Stimulated activated naive B cell treated with anti-CD40 and anti-IgM and Interleukin-4, amounts not matched to agents 10 μg/mL and 1 μg/mL and 100 μg/mL, for 72 hours (primary cell): ENCODE results near the gene IGDCC3.

ENCODE experiments used
- ATAC-seq, 2 donors: fragments of 150-1000 bp; cut with Tn5 transposase; replicated peaks; 2 replicates each; pipeline ENCODE4 v1.10.0; 2021; ENCODE audit warnings: moderate library complexity in 1 of 2
- DNase-seq: peaks from one replicate; pipeline ENCODE4 v3.0.0; 2021
- H3K27ac Mint-ChIP-seq: one replicate; pipeline ENCODE4 v1.8.0; 2022; ENCODE audit warnings: mild to moderate bottlenecking, mixed read lengths
- H3K27me3 Mint-ChIP-seq, 2 donors: one replicate each; pipeline ENCODE4 v1.8.0; 2022; ENCODE audit warnings: mixed read lengths in 2 of 2
- H3K36me3 Mint-ChIP-seq, 2 donors: one replicate each; pipeline ENCODE4 v1.8.0; 2022; ENCODE audit warnings: mixed read lengths in 2 of 2, mild to moderate bottlenecking in 1 of 2
- H3K4me1 Mint-ChIP-seq, 2 donors: one replicate each; pipeline ENCODE4 v1.8.0; 2022; ENCODE audit warnings: mixed read lengths in 2 of 2, mild to moderate bottlenecking in 1 of 2
- H3K4me3 Mint-ChIP-seq, 2 donors: one replicate each; pipeline ENCODE4 v1.8.0; 2022; ENCODE audit warnings: mild to moderate bottlenecking in 2 of 2, mixed read lengths in 2 of 2, moderate library complexity in 1 of 2
- H3K9me3 Mint-ChIP-seq, 2 donors: one replicate each; pipeline ENCODE4 v1.8.0; 2022; ENCODE audit warnings: mixed read lengths in 2 of 2, mild to moderate bottlenecking in 1 of 2

IGDCC3 gene

DNA sequence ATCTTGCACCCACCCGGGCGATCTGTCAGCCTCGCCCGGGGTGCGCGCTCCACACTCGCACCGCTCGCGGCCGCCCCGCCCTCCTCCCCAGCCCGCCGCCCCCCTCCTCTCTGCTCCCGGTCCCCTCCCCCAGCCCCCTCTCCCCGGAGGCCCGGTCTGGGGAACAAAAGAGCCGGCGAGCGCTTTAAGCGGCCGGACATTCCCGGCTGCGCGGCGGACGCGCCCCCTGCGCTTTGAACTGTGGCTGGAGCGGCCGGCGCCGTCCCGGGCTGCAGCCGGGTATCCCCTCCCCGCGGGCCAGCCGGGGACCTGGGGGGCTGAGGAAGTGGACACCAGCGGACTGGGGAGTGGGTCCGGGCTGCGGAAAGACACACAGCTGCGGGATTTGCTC is at the start of gene IGDCC3:
IGDCC3 (minus strand) TSS at position 27 of the 391 bp plus-strand sequence. CDS start 214 bp downstream, outside the sequence.
- Mint-ChIP-seq H3K4me3 (peak within 1 kb of the TSS; percentile 83 to 85), H3K27ac (no peak within 1 kb of the TSS), H3K27me3 (peaks cover 63 to 64% of the 10 kb centered on the region in 2 donors), H3K4me1 (peaks cover 11 to 15% of the 10 kb centered on the region in 2 donors), H3K36me3 (no peaks in the 10 kb centered on the region), H3K9me3 (no peaks in the 10 kb centered on the region)
- DNase-seq (no peak), ATAC-seq (peak in 1 of 2 donors; percentile 24)

GRCh38 chr15:65426216-65426853 is 48.5 kb upstream of the IGDCC3 start:
- no peak for ATAC-seq
- H3K4me1 Mint-ChIP-seq: peaks cover 13 to 17% of the 10 kb centered on the region in 2 donors
- no peaks in the 10 kb centered on the region for H3K9me3 Mint-ChIP-seq
- H3K27me3 Mint-ChIP-seq: peaks cover 41 to 56% of the 10 kb centered on the region in 2 donors
- no peak overlapping the region for H3K4me3 Mint-ChIP-seq
- peaks cover 3 to 4% of the 10 kb centered on the region in 2 donors for H3K36me3 Mint-ChIP-seq
- no peak for DNase-seq
- no peak overlapping the region for H3K27ac Mint-ChIP-seq

GRCh38 chr15:65424683-65425082 is 46.9 kb upstream of the IGDCC3 start:
- H3K4me1 Mint-ChIP-seq: peaks cover 13 to 17% of the 10 kb centered on the region in 2 donors
- no peaks in the 10 kb centered on the region for H3K9me3 Mint-ChIP-seq
- H3K27me3 Mint-ChIP-seq: peaks cover 53 to 70% of the 10 kb centered on the region in 2 donors
- ATAC-seq: no peak
- no peak for DNase-seq
- no peak overlapping the region for H3K27ac Mint-ChIP-seq
- peaks cover 3 to 4% of the 10 kb centered on the region in 2 donors for H3K36me3 Mint-ChIP-seq
- no peak overlapping the region for H3K4me3 Mint-ChIP-seq

- H3K27me3 Mint-ChIP-seq: peaks cover 53 to 70% of the 10 kb centered on the region in 2 donors
- H3K4me1 Mint-ChIP-seq: peaks cover 13 to 17% of the 10 kb centered on the region in 2 donors
- peaks cover 3% of the 10 kb centered on the region in 2 donors for H3K36me3 Mint-ChIP-seq
- DNase-seq (no peak), ATAC-seq (no peak)
- H3K27ac Mint-ChIP-seq: no peak overlapping the region
- peak overlapping the region in 1 of 2 donors; percentile 88 for H3K4me3 Mint-ChIP-seq
- no peaks in the 10 kb centered on the region for H3K9me3 Mint-ChIP-seq
Measured at GRCh38 chr15:65423976-65424679, 46.3 kb upstream of the IGDCC3 start.

- no peak for ATAC-seq
- Mint-ChIP-seq H3K9me3 (no peaks in the 10 kb centered on the region), H3K27me3 (peaks cover 57 to 72% of the 10 kb centered on the region in 2 donors), H3K4me3 (peak overlapping the region; percentile 85 to 88), H3K36me3 (peaks cover 3% of the 10 kb centered on the region in 2 donors), H3K27ac (no peak overlapping the region), H3K4me1 (peaks cover 13 to 17% of the 10 kb centered on the region in 2 donors)
- no peak for DNase-seq
Measured at GRCh38 chr15:65423150-65423975, 45.6 kb upstream of the IGDCC3 start.

DNA sequence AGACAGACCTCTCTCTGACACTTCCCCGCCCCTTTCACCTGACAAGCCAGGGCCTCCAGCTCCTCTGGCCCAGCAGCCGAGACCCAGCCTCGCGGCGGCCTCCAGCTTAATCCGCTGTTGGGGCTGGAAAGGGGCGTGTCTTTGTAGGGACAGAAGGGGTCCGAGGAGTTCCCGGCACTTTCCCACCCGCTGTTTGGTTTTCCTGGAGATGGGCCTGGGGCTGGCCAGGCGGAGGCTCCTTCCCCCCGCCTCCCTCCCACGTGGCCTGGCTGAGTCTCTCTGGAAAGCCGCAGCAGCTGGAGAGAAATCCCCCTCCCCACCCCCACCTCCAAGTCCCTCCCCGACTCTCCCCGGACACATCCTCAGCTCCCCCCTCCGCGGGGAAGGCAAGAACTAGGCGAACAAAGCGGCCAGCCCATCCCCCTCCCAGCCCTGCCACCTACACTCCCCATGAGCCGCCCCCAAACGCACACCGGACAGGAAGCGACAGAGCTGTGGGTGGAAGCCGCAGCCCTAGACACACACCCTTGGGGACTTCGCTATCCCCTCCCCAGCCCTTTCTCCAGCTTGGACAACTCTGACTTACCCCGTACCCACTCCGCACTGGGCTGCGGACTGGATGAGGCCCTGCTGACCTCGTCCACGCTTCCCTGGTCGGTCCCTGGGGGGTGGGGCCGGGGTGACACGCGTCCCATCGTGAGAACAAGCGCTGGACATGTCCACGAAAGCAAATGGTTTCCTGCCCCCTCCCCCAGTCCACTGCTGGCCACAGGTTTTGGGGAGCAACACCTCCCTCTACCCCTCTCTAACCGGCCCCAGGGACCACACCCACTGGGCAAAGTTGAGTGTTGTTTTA is 43.8 kb upstream of the IGDCC3 start:
- Mint-ChIP-seq H3K4me3 (peak overlapping the region; percentile 81 to 83), H3K27me3 (peaks cover 73 to 90% of the 10 kb centered on the region in 2 donors), H3K4me1 (peaks cover 13 to 17% of the 10 kb centered on the region in 2 donors), H3K36me3 (peaks cover 3% of the 10 kb centered on the region in 2 donors), H3K9me3 (no peaks in the 10 kb centered on the region), H3K27ac (no peak overlapping the region)
- DNase-seq (no peak), ATAC-seq (peak; percentile 54 to 64)

DNA sequence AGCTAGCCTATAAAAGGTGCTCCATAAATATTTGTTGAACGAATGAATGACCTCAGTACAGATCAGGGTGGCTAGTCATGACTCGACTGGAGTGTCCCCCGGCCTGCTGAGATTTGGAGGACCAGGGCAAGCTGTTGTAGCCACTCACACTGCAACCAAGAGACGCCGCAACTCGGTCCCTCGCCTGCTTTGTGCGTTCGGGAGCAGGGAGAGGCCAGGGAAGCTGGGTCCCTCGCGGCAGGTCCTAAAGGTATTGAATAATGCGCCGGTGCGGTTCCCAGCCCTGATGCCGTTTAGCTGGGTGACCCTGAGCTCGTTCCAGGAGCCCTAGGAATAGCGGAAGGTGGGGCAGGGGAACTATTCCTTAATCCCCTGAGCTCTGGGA is 43.2 kb upstream of the IGDCC3 start:
- no peak overlapping the region for H3K27ac Mint-ChIP-seq
- H3K9me3 Mint-ChIP-seq: no peaks in the 10 kb centered on the region
- ATAC-seq (no peak), DNase-seq (no peak)
- peaks cover 3% of the 10 kb centered on the region in 2 donors for H3K36me3 Mint-ChIP-seq
- peak overlapping the region in 1 of 2 donors; percentile 81 for H3K4me3 Mint-ChIP-seq
- peaks cover 13 to 17% of the 10 kb centered on the region in 2 donors for H3K4me1 Mint-ChIP-seq
- peaks cover 70 to 91% of the 10 kb centered on the region in 2 donors for H3K27me3 Mint-ChIP-seq

GRCh38 chr15:65418596-65418995 is 40.8 kb upstream of the IGDCC3 start:
- no peak overlapping the region for H3K27ac Mint-ChIP-seq
- H3K36me3 Mint-ChIP-seq: peaks cover 3% of the 10 kb centered on the region in 2 donors
- DNase-seq (no peak), ATAC-seq (no peak)
- H3K9me3 Mint-ChIP-seq: no peaks in the 10 kb centered on the region
- peaks cover 50 to 79% of the 10 kb centered on the region in 2 donors for H3K27me3 Mint-ChIP-seq
- peaks cover 13 to 17% of the 10 kb centered on the region in 2 donors for H3K4me1 Mint-ChIP-seq
- H3K4me3 Mint-ChIP-seq: no peak overlapping the region

DNA sequence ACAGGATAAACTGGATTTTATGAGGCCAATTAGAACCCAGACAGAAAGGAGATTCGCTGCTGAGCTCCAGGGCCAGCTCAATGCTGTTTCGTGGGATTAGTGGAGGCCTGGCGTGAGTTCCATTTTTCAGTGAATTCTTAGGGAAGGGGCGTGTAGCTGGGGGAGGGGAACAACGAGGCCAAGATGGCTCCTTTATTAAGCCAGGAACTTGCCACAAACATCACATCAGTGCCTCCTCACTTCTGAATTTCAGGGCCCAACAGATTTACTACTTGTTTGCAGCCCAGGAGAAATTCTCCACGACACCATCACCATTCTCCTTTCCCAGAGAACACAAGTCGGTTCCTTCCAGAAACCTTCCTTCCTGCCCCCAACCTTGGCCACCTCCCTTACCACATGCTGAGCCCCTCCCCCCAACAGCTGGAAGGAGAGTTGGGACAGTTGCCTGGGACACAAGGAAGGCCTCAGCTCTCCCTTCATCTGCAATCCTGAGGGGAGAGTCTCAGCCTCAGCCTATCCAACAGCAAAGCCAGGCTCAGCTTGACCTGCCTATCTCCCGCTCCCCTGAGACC is 39.1 kb upstream of the IGDCC3 start:
- Mint-ChIP-seq H3K4me3 (no peak overlapping the region), H3K36me3 (no peaks in the 10 kb centered on the region), H3K27me3 (peaks cover 38 to 66% of the 10 kb centered on the region in 2 donors), H3K9me3 (no peaks in the 10 kb centered on the region), H3K27ac (no peak overlapping the region), H3K4me1 (peaks cover 4 to 5% of the 10 kb centered on the region in 2 donors)
- DNase-seq (no peak), ATAC-seq (no peak)

- ATAC-seq: no peak
- peaks cover 38 to 65% of the 10 kb centered on the region in 2 donors for H3K27me3 Mint-ChIP-seq
- H3K4me1 Mint-ChIP-seq: no peaks in the 10 kb centered on the region
- H3K4me3 Mint-ChIP-seq: no peak overlapping the region
- no peak overlapping the region for H3K27ac Mint-ChIP-seq
- no peaks in the 10 kb centered on the region for H3K9me3 Mint-ChIP-seq
- H3K36me3 Mint-ChIP-seq: no peaks in the 10 kb centered on the region
- DNase-seq: no peak
Measured at GRCh38 chr15:65414841-65415621, 37.2 kb upstream of the IGDCC3 start.

GRCh38 chr15:65413760-65414144 is 36.0 kb upstream of the IGDCC3 start:
- no peak overlapping the region for H3K4me3 Mint-ChIP-seq
- H3K27ac Mint-ChIP-seq: no peak overlapping the region
- H3K27me3 Mint-ChIP-seq: peaks cover 43 to 65% of the 10 kb centered on the region in 2 donors
- no peaks in the 10 kb centered on the region for H3K9me3 Mint-ChIP-seq
- H3K4me1 Mint-ChIP-seq: peaks cover 8 to 9% of the 10 kb centered on the region in 2 donors
- no peak for ATAC-seq
- no peak for DNase-seq
- H3K36me3 Mint-ChIP-seq: no peaks in the 10 kb centered on the region

GRCh38 chr15:65413051-65413759 is 35.4 kb upstream of the IGDCC3 start:
- H3K27me3 Mint-ChIP-seq: peaks cover 38 to 64% of the 10 kb centered on the region in 2 donors
- H3K9me3 Mint-ChIP-seq: no peaks in the 10 kb centered on the region
- no peaks in the 10 kb centered on the region for H3K36me3 Mint-ChIP-seq
- no peak overlapping the region for H3K4me3 Mint-ChIP-seq
- ATAC-seq (no peak), DNase-seq (no peak)
- no peak overlapping the region for H3K27ac Mint-ChIP-seq
- H3K4me1 Mint-ChIP-seq: peaks cover 9 to 10% of the 10 kb centered on the region in 2 donors
